Heart left ventricle (tissue), 16 donors: ENCODE data around the gene TAGLN. TPM values are rescaled to one million over a fixed set of nuclear protein-coding genes. Genes with fewer than 3 reads are reported as not detected.

ENCODE experiments used
- ATAC-seq, 4 donors: fragments of 200-7000 bp; cut with Tn5 transposase; one replicate each; pipeline ENCODE4 v1.9.1; 2020 to 2022; ENCODE audit warnings: moderate library complexity in 4 of 4, mild to moderate bottlenecking in 3 of 4, moderate number of reproducible peaks in 1 of 4
- DNase-seq, 5 donors: peaks; one replicate each; pipeline ENCODE4 v3.0.0-alpha.2; 2020
- H3K27ac ChIP-seq, 12 donors: fragments of 200-600 bp; sonication (generic) in 4 of 12; one replicate each; pipeline versions ENCODE4 v1.5.0 to v1.8.0; 2016 to 2022; ENCODE audit warnings: mild to moderate bottlenecking in 2 of 12
- H3K27me3 ChIP-seq, 9 donors: fragments of 200-600 bp; sonication (generic) in 2 of 9; one replicate each; pipeline versions ENCODE4 v1.5.1 to v1.8.0; 2016 to 2022; ENCODE audit warnings: mild to moderate bottlenecking in 3 of 9
- H3K36me3 ChIP-seq, 9 donors: fragments of 200-600 bp; sonication (generic) in 2 of 9; one replicate each; pipeline versions ENCODE4 v1.5.0 to v1.8.0; 2018 to 2022; ENCODE audit warnings: mild to moderate bottlenecking in 2 of 9
- H3K4me1 ChIP-seq, 12 donors: fragments of 200-600 bp; sonication (generic) in 4 of 12; one replicate each; pipeline versions ENCODE4 v1.5.0 to v1.8.0; 2016 to 2022; ENCODE audit warnings: mild to moderate bottlenecking in 3 of 12
- H3K4me3 ChIP-seq, 12 donors: fragments of 200-600 bp; sonication (generic) in 4 of 12; one replicate each; pipeline versions ENCODE4 v1.5.0 to v1.8.0; 2017 to 2022; ENCODE audit warnings: mild to moderate bottlenecking in 9 of 12, moderate library complexity in 4 of 12
- H3K9me3 ChIP-seq, 12 donors: fragments of 200-600 bp; sonication (generic) in 4 of 12; one replicate each; pipeline versions ENCODE4 v1.5.0 to v1.8.0; 2016 to 2022; ENCODE audit warnings: mild to moderate bottlenecking in 1 of 12
- CTCF ChIP-seq, 12 donors: fragments of 200-600 bp; sonication (generic) in 4 of 12; IDR thresholded peaks; one replicate each; pipeline versions ENCODE4 v1.5.0 to v1.8.0; 2018 to 2022; ENCODE audit warnings: antibody characterized with exemption in 12 of 12, mild to moderate bottlenecking in 5 of 12
- POLR2A ChIP-seq, 2 donors: fragments of 450-650 bp; IDR thresholded peaks; one replicate each; pipeline ENCODE4 v1.6.1; 2017; ENCODE audit warnings: antibody characterized with exemption in 2 of 2, mild to moderate bottlenecking in 2 of 2, moderate library complexity in 2 of 2
- WGBS, 4 donors: extraction: QIAGEN DNeasy Blood & Tissue Kit in 2 of 4; methylation state at CpG; one replicate each; pipeline versions ENCODE4 v1.1.5 to v1.1.7; 2013 to 2018; 5-methylcytosine and 5-hydroxymethylcytosine counted together
- intact Hi-C, 10 donors: fragments of 100-400 bp; cut with DNase I; formaldehyde crosslinking; loops; one replicate each; pipeline versions ENCODE4 v1.11.1 to v1.14.2; 2022
- polyA plus RNA-seq, 2 donors: library from polyadenylated mRNA; stranded (reverse); fragments of 200-250 nt; gene quantifications; one replicate each; pipeline ENCODE4 v1.2.3, GENCODE V29; 2013
- total RNA-seq, 9 donors: library from RNA; depleted of rRNA in 2 of 9; stranded (reverse); fragments of >200 nt in 2 of 9; fragmentation: NEBNext Ultra II Directional in 3 of 9; extraction: Animal tissue kit (Norgen Biotek cat#: 25700) in 3 of 9; gene quantifications; one replicate each; pipeline versions ENCODE4 v1.1.0 to v1.2.4, GENCODE V29; 2016 to 2023
- donor health status: ischemic (EF 13 %, LVEDD 7.1; RV severe dilation, severe dysfunction).
- donor health status: healthy with polysubstance abuse.
- donor health status: DM: no; HTN: yes; CAD: no.
- donor health status: DM: no; HTN: no; CAD: no.
- donor health status: ischemic (EF 25% LVEDD 6.9; RV normal size, moderate dysfunction).
- donor health status: ischemic (EF 25% LVEDD 5.7; RV mildly dilated, moderate dysfunction).
- donor health status: healthy.
- donor health status: DM: yes; HTN: yes; CAD: no.
- donor health status: ischemic (EF 35%, LVEDD 5.7; RV mildly dilated, moderate dysfunction).
- donor health status: nonischemic (EF 11% LVEDD 7.7; RV severe dilation, severe dysfunction).
- donor health status: DM: yes; HTN: yes; CAD: no.
- donor health status: PGD.
- donor health status: ischemic (EF 29% LVEDD 5.4; RV normal size, mild dysfunction).
- donor health status: nonischemic (EF 23%, LVEDD 6.1; RV moderate dilation, normal function).

Gene TAGLN
- total and polyA plus RNA-seq, 11 donors: 63.7 to 399 (median 187) TPM

DNA sequence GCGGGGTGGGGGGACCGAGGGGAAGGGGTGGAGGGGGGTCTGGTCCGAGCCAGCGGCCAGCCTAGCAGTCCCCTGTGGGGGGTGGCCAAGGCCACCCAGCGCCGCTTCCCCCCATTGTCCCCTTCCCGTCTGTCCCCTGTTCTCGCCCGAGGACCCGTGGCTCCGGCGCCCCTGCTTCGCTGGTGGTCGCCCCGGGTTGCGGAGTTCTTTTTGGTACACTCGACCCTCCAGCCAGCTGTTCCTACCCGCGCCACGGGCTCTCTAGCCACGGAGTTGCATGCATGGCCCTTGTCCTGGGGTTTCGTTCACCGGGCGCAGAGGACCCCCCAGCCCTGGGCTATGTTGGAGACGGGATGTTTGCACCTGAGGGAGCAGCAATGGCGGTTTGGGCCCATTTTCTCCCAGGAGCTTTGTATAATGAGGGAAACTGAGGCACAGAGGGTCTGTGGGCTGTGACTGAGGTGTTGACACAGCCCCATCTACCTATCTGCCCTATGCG lies 33.8 kb downstream of the TAGLN start:
- intact Hi-C loops: loop anchor here in 4 of 10 donors (2.0 to 10.0 kb wide), 6 partner anchors 54 to 448 kb away; partner anchors contain the start of genes BACE1 (in 1 of the 4), CEP164 (in 1 of the 4), PAFAH1B2 (in 1 of the 4) and SIDT2 (in 1 of the 4)
- peaks cover 0 to 43% (median 26%) of the 10 kb centered on the region in 9 donors for H3K36me3 ChIP-seq
- WGBS, 4 donors: 0 to 2% (median 1%) methylated on average over 17 to 27 of the region's 27 CpGs
- H3K9me3 ChIP-seq: no peaks in the 10 kb centered on the region
- H3K27ac ChIP-seq: peak overlapping the region; percentile 91 to 100 (median 98)
- no peaks in the 10 kb centered on the region for H3K27me3 ChIP-seq
- TF ChIP-seq CTCF (IDR thresholded peaks at IDR 0.05) (no peak), POLR2A (IDR thresholded peaks at IDR 0.05) (no peak)
- peak overlapping the region; percentile 78 to 99 (median 93) for H3K4me3 ChIP-seq
- peak in 2 of 5 donors; percentile 54 to 64 for DNase-seq
- peak in 3 of 4 donors; percentile 22 to 32 (median 31) for ATAC-seq
- peaks cover 2 to 38% (median 25%) of the 10 kb centered on the region in 12 donors for H3K4me1 ChIP-seq

GRCh38 chr11:117238221-117238620 lies 39.1 kb downstream of the TAGLN start:
- H3K27me3 ChIP-seq: no peaks in the 10 kb centered on the region
- H3K27ac ChIP-seq: no peak overlapping the region
- TF ChIP-seq CTCF (IDR thresholded peaks at IDR 0.05): no peak
- TF ChIP-seq POLR2A (IDR thresholded peaks at IDR 0.05): no peak
- intact Hi-C loops: loop anchor here in 2 of 10 donors (10.0 kb wide), 2 partner anchors 363 to 453 kb away; partner anchors contain the start of gene ZPR1 (in 1 of the 2)
- H3K4me1 ChIP-seq: peaks cover 0 to 14% (median 10%) of the 10 kb centered on the region in 12 donors
- no peak for ATAC-seq
- H3K9me3 ChIP-seq: no peaks in the 10 kb centered on the region
- no peak overlapping the region for H3K4me3 ChIP-seq
- H3K36me3 ChIP-seq: peaks cover 0 to 70% (median 53%) of the 10 kb centered on the region in 9 donors
- no peak for DNase-seq
- WGBS, 4 donors: 93 to 94% (median 94%) methylated on average over 5 of the region's 5 CpGs

GRCh38 chr11:117239295-117239694 lies 40.1 kb downstream of the TAGLN start:
- intact Hi-C loops: loop anchor here in 2 of 10 donors (10.0 kb wide), 2 partner anchors 364 to 454 kb away; partner anchors contain the start of gene ZPR1 (in 1 of the 2)
- peaks cover 0 to 81% (median 63%) of the 10 kb centered on the region in 9 donors for H3K36me3 ChIP-seq
- 83 to 91% (median 87%) methylated on average over 6 of the region's 6 CpGs for WGBS, 4 donors

More at GRCh38 chr11:117239295-117239694, 40.1 kb downstream of the TAGLN start:
- Histone ChIP-seq H3K4me3 (no peak overlapping the region), H3K9me3 (no peaks in the 10 kb centered on the region), H3K27ac (no peak overlapping the region), H3K4me1 (peaks cover 0 to 3% (median under 1%) of the 10 kb centered on the region in 12 donors), H3K27me3 (no peaks in the 10 kb centered on the region)
- ATAC-seq (no peak), DNase-seq (no peak)
- TF ChIP-seq CTCF (IDR thresholded peaks at IDR 0.05) (no peak), POLR2A (IDR thresholded peaks at IDR 0.05) (no peak)
